Measurements from ENCODE around the gene ZNF74. TPM values are rescaled to one million over a fixed set of nuclear protein-coding genes. Genes with fewer than 3 reads are reported as not detected.
"Not testable (repeated sequence)": the region's sequence is repeated elsewhere in the genome, so short reads cannot be mapped to it uniquely, and the experiment has no call there.

The ZNF74 gene
- total RNA-seq, 1 experiment from 2014 or later = 8.1 TPM

DNA sequence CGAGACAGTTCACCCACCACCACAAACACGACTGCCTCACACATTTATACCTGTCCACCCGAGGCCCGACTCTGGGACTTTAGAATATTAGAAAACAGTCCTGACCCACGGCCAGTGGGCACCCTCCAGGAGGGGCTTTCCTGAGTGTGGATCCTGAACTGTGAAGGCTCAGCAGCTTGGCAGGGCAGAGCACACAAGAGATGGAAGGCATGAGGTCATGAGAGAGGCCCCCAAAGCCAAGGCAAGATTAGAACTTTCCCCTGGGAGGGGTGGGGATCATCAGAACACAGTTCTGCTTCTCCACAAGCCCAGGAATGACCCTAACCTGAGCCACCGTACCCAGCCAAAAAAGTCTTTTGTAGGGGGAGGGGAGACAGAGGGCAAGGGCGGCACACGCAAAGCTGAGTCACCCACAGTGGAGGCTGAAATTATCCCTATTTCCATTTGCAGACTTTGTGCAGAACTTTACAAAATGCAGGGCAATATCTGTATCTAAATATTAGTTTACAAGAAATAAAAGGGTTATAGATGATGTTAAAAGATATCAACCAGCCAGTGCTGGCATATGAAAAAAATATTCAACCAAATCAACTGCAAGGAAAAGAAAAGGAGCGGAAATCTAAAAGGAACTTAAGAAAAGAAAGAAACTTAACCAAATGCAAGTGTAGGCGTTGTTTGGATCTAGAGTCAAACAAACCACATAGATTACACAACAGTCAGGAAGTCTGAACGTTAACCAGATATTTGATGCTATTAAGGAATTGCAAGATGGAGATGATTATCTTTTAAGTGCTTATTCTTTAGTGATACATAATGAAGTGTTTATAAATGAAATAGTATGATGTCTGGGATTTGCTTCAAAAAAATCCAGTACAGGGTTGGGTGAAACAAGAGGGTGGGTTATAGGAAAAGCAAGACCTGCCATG, 29.4 kb upstream of the ZNF74 start:
- POLR2A ChIA-PET (ENCODE audit: unreplicated experiment); H2AFZ ChIP-seq; H3K4me3 ChIP-seq; H3K36me3 ChIP-seq (ENCODE audit: low read depth); intact Hi-C loops (cut with micrococcal nuclease; ENCODE audit: unreplicated experiment); H3F3A ChIP-seq (ENCODE audit: insufficient read depth, low read depth); H3K27ac ChIP-seq; CTCF ChIA-PET; H3K4me2 ChIP-seq; H3K9me3 ChIP-seq (ENCODE audit: insufficient read depth, low read depth); DNase-seq; BruUV-seq (replicated peaks); H3K4me1 ChIP-seq (replicated peaks; ENCODE audit: insufficient read depth); H3K9me2 ChIP-seq (ENCODE audit: insufficient read depth); H3K79me2 ChIP-seq (ENCODE audit: low read depth); H4K20me1 ChIP-seq (ENCODE audit: insufficient read depth); H3K27me3 ChIP-seq (ENCODE audit: insufficient read depth, low read depth): not testable (repeated sequence)

DNA sequence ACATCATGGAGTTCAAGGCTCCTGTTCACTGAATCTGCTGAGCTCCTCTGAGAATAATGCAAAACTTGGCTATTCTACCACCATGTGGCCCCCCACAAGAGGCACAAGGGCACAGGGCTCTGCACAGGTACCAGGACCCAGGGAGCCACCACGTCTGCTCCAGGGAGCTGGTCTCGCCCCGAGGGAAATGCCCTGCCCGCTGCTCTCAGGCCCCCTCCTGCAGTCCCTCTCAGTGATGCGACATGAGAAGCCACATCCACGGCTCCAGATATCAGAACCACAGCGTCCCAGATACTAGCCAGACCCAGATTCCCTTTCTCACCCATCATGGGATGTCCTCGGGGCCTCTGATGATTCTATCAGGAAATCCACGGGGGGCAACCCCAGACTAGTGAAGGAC, 27.1 kb upstream of the ZNF74 start:
- POLR2A ChIA-PET (ENCODE audit: unreplicated experiment); H3K9me2 ChIP-seq (ENCODE audit: insufficient read depth); H4K20me1 ChIP-seq (ENCODE audit: insufficient read depth); BruUV-seq (replicated peaks); H3K4me2 ChIP-seq; H3K9me3 ChIP-seq (ENCODE audit: insufficient read depth, low read depth); H3K4me3 ChIP-seq; H2AFZ ChIP-seq; H3K4me1 ChIP-seq (replicated peaks; ENCODE audit: insufficient read depth); H3F3A ChIP-seq (ENCODE audit: insufficient read depth, low read depth); H3K27ac ChIP-seq; H3K79me2 ChIP-seq (ENCODE audit: low read depth); H3K27me3 ChIP-seq (ENCODE audit: insufficient read depth, low read depth); DNase-seq; CTCF ChIA-PET; H3K36me3 ChIP-seq (ENCODE audit: low read depth); intact Hi-C loops (cut with micrococcal nuclease; ENCODE audit: unreplicated experiment): not testable (repeated sequence)

DNA sequence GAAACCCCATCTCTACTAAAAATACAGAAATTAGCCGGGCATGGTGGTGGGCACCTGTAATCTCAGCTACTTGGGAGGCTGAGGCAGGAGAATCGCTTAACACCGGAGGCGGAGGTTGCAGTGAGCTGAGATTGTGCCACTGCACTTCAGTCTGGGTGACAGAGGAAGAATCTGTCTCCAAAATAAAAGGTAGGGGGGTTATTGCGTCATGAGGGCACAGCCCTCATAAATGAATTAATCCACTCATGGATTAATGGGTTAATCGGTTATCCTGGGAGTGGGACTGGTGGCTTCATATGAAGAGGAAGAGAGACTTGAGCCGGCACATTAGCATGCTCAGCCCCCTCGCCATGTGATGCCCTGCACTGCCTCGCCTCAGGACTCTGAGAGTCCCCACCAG, 25.1 kb upstream of the ZNF74 start:
- BruUV-seq (replicated peaks); H3F3A ChIP-seq (ENCODE audit: insufficient read depth, low read depth); H3K36me3 ChIP-seq (ENCODE audit: low read depth); H3K9me2 ChIP-seq (ENCODE audit: insufficient read depth); H3K79me2 ChIP-seq (ENCODE audit: low read depth); H3K4me2 ChIP-seq; H3K9me3 ChIP-seq (ENCODE audit: insufficient read depth, low read depth); DNase-seq; H3K4me1 ChIP-seq (replicated peaks; ENCODE audit: insufficient read depth); POLR2A ChIA-PET (ENCODE audit: unreplicated experiment); H3K4me3 ChIP-seq; H2AFZ ChIP-seq; CTCF ChIA-PET; intact Hi-C loops (cut with micrococcal nuclease; ENCODE audit: unreplicated experiment); H4K20me1 ChIP-seq (ENCODE audit: insufficient read depth); H3K27ac ChIP-seq; H3K27me3 ChIP-seq (ENCODE audit: insufficient read depth, low read depth): not testable (repeated sequence)

DNA sequence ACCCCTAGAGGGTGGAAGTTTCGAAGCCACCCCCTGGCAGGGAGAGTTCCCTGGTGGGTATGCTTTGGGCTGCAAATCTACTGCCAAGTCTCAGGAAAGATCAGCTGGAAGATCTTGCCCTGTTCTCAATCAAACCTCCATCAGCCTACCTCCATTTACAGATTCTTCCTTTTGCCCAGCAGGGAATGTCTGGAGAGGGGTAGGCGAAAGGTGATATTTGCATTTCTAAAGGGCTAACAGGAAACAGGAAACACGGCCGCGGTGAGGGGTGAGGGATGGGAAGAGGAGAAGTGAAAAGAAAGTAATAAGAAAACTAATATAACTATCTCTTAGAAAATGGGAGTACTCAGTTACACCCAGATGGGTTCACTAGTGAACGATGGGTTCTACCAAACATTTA, 22.3 kb upstream of the ZNF74 start:
- H3K27ac ChIP-seq; H3F3A ChIP-seq (ENCODE audit: insufficient read depth, low read depth); DNase-seq; H3K4me3 ChIP-seq; H3K79me2 ChIP-seq (ENCODE audit: low read depth); BruUV-seq (replicated peaks); H3K27me3 ChIP-seq (ENCODE audit: insufficient read depth, low read depth); H3K9me2 ChIP-seq (ENCODE audit: insufficient read depth); H3K4me2 ChIP-seq; CTCF ChIA-PET; H3K4me1 ChIP-seq (replicated peaks; ENCODE audit: insufficient read depth); POLR2A ChIA-PET (ENCODE audit: unreplicated experiment); H3K9me3 ChIP-seq (ENCODE audit: insufficient read depth, low read depth); intact Hi-C loops (cut with micrococcal nuclease; ENCODE audit: unreplicated experiment); H4K20me1 ChIP-seq (ENCODE audit: insufficient read depth); H2AFZ ChIP-seq; H3K36me3 ChIP-seq (ENCODE audit: low read depth): not testable (repeated sequence)

DNA sequence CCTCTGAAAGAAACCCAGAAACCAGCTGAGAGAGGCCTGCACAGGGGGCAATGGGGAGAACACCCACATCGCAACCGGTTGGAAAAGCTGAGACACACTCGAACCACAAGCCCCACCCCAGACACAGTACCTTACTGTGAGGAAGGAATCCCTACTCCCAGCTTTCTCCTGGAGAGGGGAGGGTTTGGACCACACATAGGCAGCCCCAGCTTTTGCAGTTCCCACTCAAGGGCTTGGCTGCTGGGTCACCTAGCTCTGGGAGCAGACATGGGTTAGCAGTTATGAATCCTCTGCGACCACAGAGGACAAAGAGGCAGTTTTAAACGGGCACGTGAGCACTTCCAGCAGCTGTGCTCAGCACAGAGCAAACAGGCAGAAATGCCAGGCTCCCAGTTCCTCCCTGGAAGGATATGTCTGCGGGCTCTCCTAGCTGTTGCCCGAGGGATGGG, 21.5 kb upstream of the ZNF74 start:
- H3K4me1 ChIP-seq (replicated peaks; ENCODE audit: insufficient read depth); H3K4me3 ChIP-seq; intact Hi-C loops (cut with micrococcal nuclease; ENCODE audit: unreplicated experiment); H4K20me1 ChIP-seq (ENCODE audit: insufficient read depth); CTCF ChIA-PET; DNase-seq; H3K36me3 ChIP-seq (ENCODE audit: low read depth); H3K79me2 ChIP-seq (ENCODE audit: low read depth); BruUV-seq (replicated peaks); H2AFZ ChIP-seq; H3K27me3 ChIP-seq (ENCODE audit: insufficient read depth, low read depth); H3F3A ChIP-seq (ENCODE audit: insufficient read depth, low read depth); H3K9me3 ChIP-seq (ENCODE audit: insufficient read depth, low read depth); POLR2A ChIA-PET (ENCODE audit: unreplicated experiment); H3K4me2 ChIP-seq; H3K9me2 ChIP-seq (ENCODE audit: insufficient read depth); H3K27ac ChIP-seq: not testable (repeated sequence)

DNA sequence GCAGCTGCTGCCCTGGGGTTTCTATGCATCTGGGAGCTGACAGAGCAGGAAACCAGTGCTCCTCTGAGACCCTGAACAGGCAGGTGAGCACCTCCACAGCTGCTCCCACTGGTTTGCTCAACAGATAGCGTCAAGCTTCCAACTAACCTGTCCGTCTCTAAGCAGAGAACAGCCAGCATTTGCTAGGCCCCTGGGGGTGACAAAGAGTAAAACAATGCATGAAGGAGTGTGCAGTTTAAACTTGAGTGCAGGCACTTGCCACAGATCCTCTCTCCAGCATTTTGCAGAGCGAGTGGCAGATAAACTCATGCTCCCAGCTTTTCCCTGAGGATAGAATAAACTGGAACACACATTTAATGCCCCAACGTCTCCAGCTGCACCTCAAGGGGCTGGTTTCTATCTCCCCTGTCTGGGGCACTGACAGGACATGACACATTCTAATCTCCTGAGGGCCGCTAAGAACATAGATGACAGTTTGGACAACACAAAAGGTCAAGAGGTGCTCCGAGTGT, 20.7 kb upstream of the ZNF74 start:
- H3K36me3 ChIP-seq (ENCODE audit: low read depth); H4K20me1 ChIP-seq (ENCODE audit: insufficient read depth); H3K4me2 ChIP-seq; H3K79me2 ChIP-seq (ENCODE audit: low read depth); BruUV-seq (replicated peaks); H3K27me3 ChIP-seq (ENCODE audit: insufficient read depth, low read depth); H3K9me2 ChIP-seq (ENCODE audit: insufficient read depth); H3K27ac ChIP-seq; H3K9me3 ChIP-seq (ENCODE audit: insufficient read depth, low read depth); POLR2A ChIA-PET (ENCODE audit: unreplicated experiment); DNase-seq; H2AFZ ChIP-seq; H3F3A ChIP-seq (ENCODE audit: insufficient read depth, low read depth); H3K4me1 ChIP-seq (replicated peaks; ENCODE audit: insufficient read depth); CTCF ChIA-PET; intact Hi-C loops (cut with micrococcal nuclease; ENCODE audit: unreplicated experiment); H3K4me3 ChIP-seq: not testable (repeated sequence)

DNA sequence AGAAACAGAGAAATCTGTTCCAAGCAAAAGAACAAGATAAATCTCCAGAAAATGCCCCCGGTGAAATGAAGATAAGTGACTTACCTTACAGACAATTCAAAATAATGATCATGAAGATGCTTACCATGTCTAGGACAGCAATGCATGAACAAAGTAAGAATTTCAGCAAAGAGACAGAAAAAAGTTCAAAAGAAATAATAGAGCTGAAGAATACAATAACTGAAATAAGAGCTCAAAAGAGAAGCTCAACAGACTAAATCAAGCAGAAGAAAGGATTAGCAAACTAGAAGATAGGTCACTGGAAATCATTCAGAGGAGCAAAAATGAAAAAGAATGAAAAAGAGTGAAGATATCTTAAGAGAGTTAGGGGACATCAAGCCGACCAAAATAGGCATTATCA, 19.8 kb upstream of the ZNF74 start:
- H3K27ac ChIP-seq; DNase-seq; H3K4me3 ChIP-seq; H3K9me3 ChIP-seq (ENCODE audit: insufficient read depth, low read depth); H2AFZ ChIP-seq; H4K20me1 ChIP-seq (ENCODE audit: insufficient read depth); H3K9me2 ChIP-seq (ENCODE audit: insufficient read depth); H3K79me2 ChIP-seq (ENCODE audit: low read depth); H3F3A ChIP-seq (ENCODE audit: insufficient read depth, low read depth); H3K4me1 ChIP-seq (replicated peaks; ENCODE audit: insufficient read depth); H3K36me3 ChIP-seq (ENCODE audit: low read depth); BruUV-seq (replicated peaks); H3K4me2 ChIP-seq; POLR2A ChIA-PET (ENCODE audit: unreplicated experiment); H3K27me3 ChIP-seq (ENCODE audit: insufficient read depth, low read depth); intact Hi-C loops (cut with micrococcal nuclease; ENCODE audit: unreplicated experiment); CTCF ChIA-PET: not testable (repeated sequence)

Data from PC-9 (cell line).